OCI-LY1 (cell line): ENCODE data around the gene NAV2.

ENCODE experiments used
- EZH2 ChIP-seq: fragments of 200-600 bp; sonication (generic), shearing (Covaris generic); IDR thresholded peaks from 2 replicates; pipeline ENCODE4 v1.8.0; 2017; ENCODE audit warnings: borderline replicate concordance, mixed run types, mild to moderate bottlenecking, antibody characterized with exemption, low read length, moderate library complexity, mixed read lengths
- TF ChIP-seq, protein P1 (sequence below): fragments of 200-600 bp; sonication (generic), shearing (Covaris generic); IDR thresholded peaks from 2 replicates; pipeline ENCODE4 v1.5.1; 2017; ENCODE audit warnings: mild to moderate bottlenecking, antibody characterized with exemption, low read length, moderate library complexity, mixed read lengths

- TF ChIP-seq, protein P1, sequence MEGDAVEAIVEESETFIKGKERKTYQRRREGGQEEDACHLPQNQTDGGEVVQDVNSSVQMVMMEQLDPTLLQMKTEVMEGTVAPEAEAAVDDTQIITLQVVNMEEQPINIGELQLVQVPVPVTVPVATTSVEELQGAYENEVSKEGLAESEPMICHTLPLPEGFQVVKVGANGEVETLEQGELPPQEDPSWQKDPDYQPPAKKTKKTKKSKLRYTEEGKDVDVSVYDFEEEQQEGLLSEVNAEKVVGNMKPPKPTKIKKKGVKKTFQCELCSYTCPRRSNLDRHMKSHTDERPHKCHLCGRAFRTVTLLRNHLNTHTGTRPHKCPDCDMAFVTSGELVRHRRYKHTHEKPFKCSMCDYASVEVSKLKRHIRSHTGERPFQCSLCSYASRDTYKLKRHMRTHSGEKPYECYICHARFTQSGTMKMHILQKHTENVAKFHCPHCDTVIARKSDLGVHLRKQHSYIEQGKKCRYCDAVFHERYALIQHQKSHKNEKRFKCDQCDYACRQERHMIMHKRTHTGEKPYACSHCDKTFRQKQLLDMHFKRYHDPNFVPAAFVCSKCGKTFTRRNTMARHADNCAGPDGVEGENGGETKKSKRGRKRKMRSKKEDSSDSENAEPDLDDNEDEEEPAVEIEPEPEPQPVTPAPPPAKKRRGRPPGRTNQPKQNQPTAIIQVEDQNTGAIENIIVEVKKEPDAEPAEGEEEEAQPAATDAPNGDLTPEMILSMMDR: no peak
- TF ChIP-seq EZH2: no peak
Observed at GRCh38 chr11:19715373-19715772, 2.7 kb downstream of the NAV2 start.
